ENCODE measurements around the gene ACTL6A.

- no peak for TF ChIP-seq POLR2A (IDR thresholded peaks at IDR 0.05)
- TF ChIP-seq CTCF (IDR thresholded peaks at IDR 0.05 in 4 of 5, conservative IDR thresholded peaks at IDR 0.05 in 1 of 5): no peak
These were observed 40.6 kb downstream of the ACTL6A start for GRCh38 chr3:179603321-179603720.

All from gastrocnemius medialis (tissue), 4 donors.